Measurements from ENCODE around the gene GLIS1. TPM values are rescaled to one million over a fixed set of nuclear protein-coding genes. Genes with fewer than 3 reads are reported as not detected.

Gene GLIS1
- total and polyA plus RNA-seq, 9 donors: 0.12 to 2.9 (median 0.48) TPM; not detected in 1

- Histone ChIP-seq H3K4me3 (no peak overlapping the region), H3K27ac (no peak overlapping the region), H3K36me3 (no peaks in the 10 kb centered on the region), H3K27me3 (no peaks in the 10 kb centered on the region), H3K9me3 (no peaks in the 10 kb centered on the region), H3K4me1 (ENCODE audit: insufficient read depth) (no peaks in the 10 kb centered on the region)
- intact Hi-C loops (cut with DNase I): no loop called here
- TF ChIP-seq EP300 (IDR thresholded peaks at IDR 0.05): no peak
- TF ChIP-seq CTCF (IDR thresholded peaks at IDR 0.05): no peak
- TF ChIP-seq POLR2A (IDR thresholded peaks at IDR 0.05): no peak
- WGBS, 3 donors: 84 to 91% (median 90%) methylated on average over 4 of the region's 4 CpGs
- peak in 1 of 5 donors; percentile 6 for DNase-seq
Measured at GRCh38 chr1:53581476-53581875, 157.5 kb downstream of the GLIS1 start.

- Histone ChIP-seq H3K27me3 (no peaks in the 10 kb centered on the region), H3K9me3 (no peaks in the 10 kb centered on the region), H3K4me1 (ENCODE audit: insufficient read depth) (no peaks in the 10 kb centered on the region), H3K36me3 (no peaks in the 10 kb centered on the region), H3K27ac (no peak overlapping the region), H3K4me3 (no peak overlapping the region)
- TF ChIP-seq EP300 (IDR thresholded peaks at IDR 0.05) (no peak), CTCF (IDR thresholded peaks at IDR 0.05) (no peak), POLR2A (IDR thresholded peaks at IDR 0.05) (no peak)
- intact Hi-C loops (cut with DNase I): no loop called here
- 80 to 88% (median 84%) methylated on average over 9 of the region's 9 CpGs for WGBS, 3 donors
- DNase-seq: no peak
Measured at GRCh38 chr1:53580739-53581475, 158.1 kb downstream of the GLIS1 start.

- Histone ChIP-seq H3K36me3 (no peaks in the 10 kb centered on the region), H3K4me1 (ENCODE audit: insufficient read depth) (no peaks in the 10 kb centered on the region), H3K4me3 (no peak overlapping the region), H3K27ac (no peak overlapping the region), H3K27me3 (no peaks in the 10 kb centered on the region), H3K9me3 (no peaks in the 10 kb centered on the region)
- intact Hi-C loops (cut with DNase I): no loop called here
- TF ChIP-seq CTCF (IDR thresholded peaks at IDR 0.05) (no peak), POLR2A (IDR thresholded peaks at IDR 0.05) (no peak), EP300 (IDR thresholded peaks at IDR 0.05) (no peak)
- DNase-seq: no peak
- WGBS, 3 donors: 92 to 98% (median 93%) methylated on average over 4 of the region's 4 CpGs
Measured at GRCh38 chr1:53580009-53580400, 159.0 kb downstream of the GLIS1 start.

GRCh38 chr1:53579221-53580008 is 159.5 kb downstream of the GLIS1 start:
- Histone ChIP-seq H3K36me3 (no peaks in the 10 kb centered on the region), H3K27ac (no peak overlapping the region), H3K9me3 (no peaks in the 10 kb centered on the region), H3K27me3 (no peaks in the 10 kb centered on the region), H3K4me1 (ENCODE audit: insufficient read depth) (no peaks in the 10 kb centered on the region), H3K4me3 (no peak overlapping the region)
- DNase-seq: peak in 1 of 5 donors; percentile 9
- intact Hi-C loops (cut with DNase I): no loop called here
- TF ChIP-seq EP300 (IDR thresholded peaks at IDR 0.05) (no peak), POLR2A (IDR thresholded peaks at IDR 0.05) (no peak), CTCF (IDR thresholded peaks at IDR 0.05) (no peak)
- WGBS, 3 donors: 76 to 83% (median 82%) methylated on average over 16 of the region's 16 CpGs

Measured in ovary (tissue), 9 donors.